T-helper 1 cell treated with Interleukin-12 subunit alpha and Interleukin-12 subunit beta and Interleukin-4 antibody, amounts not matched to agents 30 μg/mL and 1 μg/mL, for 36 hours (primary cell): ENCODE results near the gene SIRPA.

Experiments
- H3K27ac Mint-ChIP-seq: one replicate; pipeline ENCODE4 v1.8.0; 2021; ENCODE audit warnings: mild to moderate bottlenecking, mixed read lengths
- H3K27me3 Mint-ChIP-seq: one replicate; pipeline ENCODE4 v1.8.0; 2021; ENCODE audit warnings: low read depth, mixed read lengths
- H3K36me3 Mint-ChIP-seq: one replicate; pipeline ENCODE4 v1.8.0; 2021; ENCODE audit warnings: low read depth, mixed read lengths
- H3K4me1 Mint-ChIP-seq: one replicate; pipeline ENCODE4 v1.8.0; 2021; ENCODE audit warnings: low read depth, mixed read lengths
- H3K4me3 Mint-ChIP-seq: one replicate; pipeline ENCODE4 v1.8.0; 2021; ENCODE audit warnings: mild to moderate bottlenecking, moderate library complexity, mixed read lengths
- H3K9me3 Mint-ChIP-seq: one replicate; pipeline ENCODE4 v1.8.0; 2021; ENCODE audit warnings: mixed read lengths

SIRPA gene

DNA sequence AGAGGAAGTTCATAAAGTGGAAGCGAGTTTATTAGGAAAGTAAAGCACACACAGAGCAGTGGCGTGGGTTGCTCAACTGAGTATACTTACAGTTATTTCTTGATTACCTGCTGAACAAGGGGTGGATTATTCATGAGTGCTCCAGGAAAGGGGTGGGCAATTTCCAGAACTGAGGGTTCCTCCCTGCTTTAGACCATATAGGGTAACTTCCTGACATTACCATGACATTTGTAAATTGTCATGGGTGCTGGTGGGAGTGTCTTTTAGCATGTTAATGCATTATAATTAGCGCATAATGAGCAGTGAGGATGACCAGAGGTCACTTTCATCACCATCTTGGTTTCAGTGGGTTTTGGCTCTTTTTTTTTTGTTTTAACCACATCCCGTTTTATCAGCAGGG, 68.9 kb downstream of the SIRPA start:
- H3K4me3 Mint-ChIP-seq = no peak overlapping the region
- no peak overlapping the region for H3K27ac Mint-ChIP-seq
- H3K9me3 Mint-ChIP-seq = no peaks in the 10 kb centered on the region
- no peaks in the 10 kb centered on the region for H3K36me3 Mint-ChIP-seq
- peaks cover 6% of the 10 kb centered on the region for H3K4me1 Mint-ChIP-seq
- peaks cover 29% of the 10 kb centered on the region for H3K27me3 Mint-ChIP-seq

DNA sequence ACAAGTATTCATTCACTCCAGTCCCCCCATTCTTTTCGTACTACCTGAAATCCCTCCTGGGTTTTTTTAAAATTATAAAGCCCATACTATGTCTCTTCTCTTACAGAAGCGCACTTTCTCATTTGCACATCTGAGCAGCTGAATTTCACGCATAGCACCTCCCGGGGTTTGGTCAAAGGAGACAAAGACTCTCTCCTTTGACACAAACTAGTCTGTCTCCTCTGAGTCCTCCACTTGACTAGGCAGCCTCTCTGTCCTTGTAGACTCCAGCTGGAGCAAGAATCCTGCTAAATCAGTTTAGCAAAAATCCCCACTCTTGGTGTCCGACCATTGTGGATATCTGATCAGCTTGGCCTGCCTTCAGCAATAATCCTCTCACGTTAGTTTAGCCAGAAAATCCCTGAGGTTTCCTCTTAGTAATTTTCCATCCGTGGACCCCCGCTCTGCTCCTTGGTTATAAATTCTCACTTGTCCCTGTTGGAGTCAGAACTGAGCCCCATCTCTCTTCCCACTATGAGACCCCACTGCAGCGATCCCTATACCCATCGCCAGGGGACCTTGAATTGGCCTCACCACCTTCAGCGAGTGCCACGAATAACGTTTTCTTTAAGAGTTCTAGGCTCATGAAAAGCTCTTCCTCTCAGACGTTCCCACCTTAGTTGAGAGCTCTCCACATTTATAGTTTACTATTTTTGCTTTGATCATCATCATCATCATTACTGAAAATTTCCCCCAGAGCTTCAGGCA, 69.6 kb downstream of the SIRPA start:
- Mint-ChIP-seq H3K27ac (no peak overlapping the region), H3K27me3 (peaks cover 23% of the 10 kb centered on the region), H3K9me3 (no peaks in the 10 kb centered on the region), H3K4me3 (peak overlapping the region; percentile 43), H3K36me3 (no peaks in the 10 kb centered on the region), H3K4me1 (peaks cover 6% of the 10 kb centered on the region)

DNA sequence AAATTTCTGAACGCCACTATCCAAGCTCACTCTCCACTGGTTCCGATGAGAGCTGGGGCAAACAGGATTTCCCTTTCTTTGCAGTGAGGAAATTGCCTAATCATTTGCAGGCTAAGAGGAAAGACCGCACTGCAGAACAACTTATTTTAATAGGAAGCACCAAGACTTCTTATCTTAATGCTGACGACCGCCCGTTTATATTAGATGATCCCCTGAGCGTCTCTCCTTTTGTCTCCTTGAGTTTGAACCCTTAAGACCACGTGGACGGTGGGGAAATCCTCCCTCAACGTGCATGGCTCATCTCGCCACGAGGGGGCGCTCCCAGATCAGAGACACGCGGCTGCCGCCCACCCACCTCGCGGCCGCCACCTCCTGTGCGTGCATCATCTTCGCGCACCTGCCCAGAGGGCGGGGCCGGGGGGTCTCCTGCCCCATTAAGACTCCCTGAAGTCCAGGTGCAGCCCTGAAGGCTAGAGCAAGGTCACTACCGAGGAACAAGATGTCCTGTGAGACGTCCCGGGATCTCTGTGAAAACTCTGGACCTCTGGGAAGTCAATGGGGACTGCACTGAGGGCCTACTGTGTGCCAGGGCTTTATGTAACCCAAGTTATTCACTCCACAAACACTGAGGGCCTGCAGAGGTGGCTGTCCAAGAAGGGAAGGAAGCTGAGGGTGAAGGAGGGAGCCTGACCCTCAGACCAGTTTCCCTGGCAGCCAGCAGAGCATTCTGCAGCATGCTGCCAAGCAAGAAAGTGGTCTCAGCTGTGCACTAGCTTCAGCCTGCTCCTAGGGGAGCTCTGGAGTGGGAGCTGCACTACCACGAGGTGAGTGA, 70.5 kb downstream of the SIRPA start:
- Mint-ChIP-seq H3K27ac (no peak overlapping the region), H3K36me3 (no peaks in the 10 kb centered on the region), H3K9me3 (no peaks in the 10 kb centered on the region), H3K27me3 (peaks cover 24% of the 10 kb centered on the region), H3K4me1 (peaks cover 6% of the 10 kb centered on the region), H3K4me3 (peak overlapping the region; percentile 43)

DNA sequence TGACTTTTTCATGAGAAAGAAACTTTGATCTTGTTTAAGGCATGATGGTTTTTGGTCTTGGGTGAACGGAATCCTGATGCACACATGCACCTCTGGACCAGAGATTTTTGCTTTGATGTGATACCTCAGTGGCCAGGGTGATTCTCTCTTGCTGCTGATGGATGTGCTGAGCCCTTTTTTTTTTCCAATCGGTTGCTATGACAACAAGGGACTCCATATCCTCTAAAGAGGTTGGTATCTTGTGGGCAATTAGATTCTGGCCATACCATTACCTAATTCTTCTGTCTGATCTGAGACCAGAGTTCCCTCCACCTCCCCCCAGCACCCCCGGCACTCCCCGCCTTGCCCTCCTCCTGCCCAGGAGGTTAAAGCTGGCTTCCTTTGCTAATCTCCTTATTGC, 73.8 kb downstream of the SIRPA start:
- no peaks in the 10 kb centered on the region for H3K9me3 Mint-ChIP-seq
- no peaks in the 10 kb centered on the region for H3K36me3 Mint-ChIP-seq
- no peak overlapping the region for H3K27ac Mint-ChIP-seq
- peaks cover 6% of the 10 kb centered on the region for H3K4me1 Mint-ChIP-seq
- peaks cover 16% of the 10 kb centered on the region for H3K27me3 Mint-ChIP-seq
- no peak overlapping the region for H3K4me3 Mint-ChIP-seq

DNA sequence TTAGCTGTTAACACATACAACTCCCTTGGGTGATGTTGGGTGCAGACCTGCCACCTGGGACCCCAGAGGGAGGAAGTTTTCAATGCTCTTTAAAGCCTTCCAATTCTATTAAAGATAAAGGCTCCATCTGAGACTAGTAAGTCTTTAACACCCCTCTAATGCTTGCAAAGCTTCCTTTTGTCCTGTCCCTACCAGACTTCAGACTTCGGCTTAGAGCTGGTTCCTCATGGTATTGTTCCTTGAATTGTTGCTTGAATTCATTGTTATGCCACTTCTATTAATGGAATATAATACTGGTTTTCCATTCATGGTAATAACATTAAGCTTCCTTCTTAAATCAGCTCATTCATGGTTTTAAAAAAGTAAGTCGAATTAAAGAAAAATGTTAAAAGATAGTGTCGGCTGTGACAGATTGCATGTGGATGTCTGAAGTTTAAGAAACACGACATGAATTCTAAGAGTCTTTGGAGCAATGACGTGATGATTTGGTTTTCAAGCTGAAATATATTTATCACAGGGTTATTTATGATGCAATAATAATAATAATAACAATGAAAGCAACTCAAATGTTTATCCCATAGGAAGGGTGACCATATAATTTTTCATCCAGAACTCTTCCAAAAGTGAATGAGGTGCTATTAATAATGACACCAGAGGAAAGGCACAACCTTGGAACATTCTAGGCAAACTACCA, 76.8 kb downstream of the SIRPA start:
- no peaks in the 10 kb centered on the region for H3K4me1 Mint-ChIP-seq
- no peak overlapping the region for H3K27ac Mint-ChIP-seq
- peaks cover 11% of the 10 kb centered on the region for H3K27me3 Mint-ChIP-seq
- no peak overlapping the region for H3K4me3 Mint-ChIP-seq
- no peaks in the 10 kb centered on the region for H3K36me3 Mint-ChIP-seq
- H3K9me3 Mint-ChIP-seq = no peaks in the 10 kb centered on the region

DNA sequence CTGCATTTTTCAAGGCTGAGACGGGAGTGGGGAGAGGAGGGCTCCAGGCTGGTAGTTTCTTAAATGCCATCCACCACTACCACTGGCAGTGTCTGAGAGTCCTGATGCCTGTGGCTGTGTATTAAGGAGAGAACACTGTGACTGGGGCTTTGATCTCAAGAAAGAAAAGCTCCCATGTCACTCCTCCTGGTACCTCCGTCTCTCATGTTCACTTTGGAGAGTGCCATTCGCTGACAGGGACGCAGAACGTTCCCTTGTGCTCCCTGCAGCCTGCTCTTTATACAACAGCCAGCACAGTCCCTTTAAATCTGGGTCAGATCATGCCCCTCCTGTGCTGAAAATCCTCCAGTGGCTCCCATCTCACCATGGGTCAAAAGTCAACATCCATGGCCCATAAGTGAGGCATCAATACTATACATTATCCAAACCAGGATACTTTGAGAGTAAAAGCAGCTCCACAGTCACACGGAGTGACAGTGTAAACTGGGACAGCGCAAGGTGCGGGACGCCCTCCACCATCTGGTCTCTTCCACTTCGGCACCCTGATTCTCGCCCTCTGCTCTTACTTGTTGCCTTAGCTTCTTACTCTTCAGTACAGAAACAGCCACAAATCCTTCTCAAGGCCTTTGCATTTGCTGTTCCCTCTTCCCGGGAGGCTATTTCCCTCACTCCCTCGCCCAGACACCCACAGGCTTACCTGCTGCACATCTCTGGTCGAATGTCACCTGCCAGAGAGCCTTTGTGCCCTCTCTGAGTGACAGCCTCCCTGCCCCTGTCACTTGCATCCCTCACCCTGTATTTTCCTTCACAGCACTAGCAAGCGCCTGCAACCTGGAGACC, 78.6 kb downstream of the SIRPA start:
- peaks cover 20% of the 10 kb centered on the region for H3K27me3 Mint-ChIP-seq
- no peak overlapping the region for H3K4me3 Mint-ChIP-seq

DNA sequence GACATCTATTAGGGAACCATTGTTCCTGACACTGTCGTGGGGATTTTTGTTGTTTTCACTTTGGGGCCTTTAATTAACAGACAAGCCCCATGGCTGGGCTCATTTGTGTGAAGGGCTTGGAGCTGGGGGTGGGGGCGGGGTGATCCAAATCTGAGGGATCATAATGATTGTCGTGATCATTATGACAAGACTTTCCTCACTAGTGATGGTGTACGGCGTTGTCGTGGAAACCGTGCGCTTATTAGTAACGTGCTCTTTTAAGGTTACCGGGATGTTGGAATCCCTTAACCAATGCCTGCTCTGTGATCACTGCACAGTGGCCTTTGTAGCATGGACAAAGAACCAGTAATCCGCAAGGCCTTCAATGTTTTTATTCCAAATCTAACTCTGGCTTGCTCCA, 80.1 kb downstream of the SIRPA start:
- Mint-ChIP-seq H3K27me3 (peaks cover 20% of the 10 kb centered on the region), H3K4me1 (no peaks in the 10 kb centered on the region), H3K36me3 (no peaks in the 10 kb centered on the region), H3K27ac (no peak overlapping the region), H3K4me3 (no peak overlapping the region), H3K9me3 (no peaks in the 10 kb centered on the region)

More for the DNA sequence above, 78.6 kb downstream of the SIRPA start:
- no peaks in the 10 kb centered on the region for H3K4me1 Mint-ChIP-seq
- no peaks in the 10 kb centered on the region for H3K9me3 Mint-ChIP-seq
- no peak overlapping the region for H3K27ac Mint-ChIP-seq
- no peaks in the 10 kb centered on the region for H3K36me3 Mint-ChIP-seq

DNA sequence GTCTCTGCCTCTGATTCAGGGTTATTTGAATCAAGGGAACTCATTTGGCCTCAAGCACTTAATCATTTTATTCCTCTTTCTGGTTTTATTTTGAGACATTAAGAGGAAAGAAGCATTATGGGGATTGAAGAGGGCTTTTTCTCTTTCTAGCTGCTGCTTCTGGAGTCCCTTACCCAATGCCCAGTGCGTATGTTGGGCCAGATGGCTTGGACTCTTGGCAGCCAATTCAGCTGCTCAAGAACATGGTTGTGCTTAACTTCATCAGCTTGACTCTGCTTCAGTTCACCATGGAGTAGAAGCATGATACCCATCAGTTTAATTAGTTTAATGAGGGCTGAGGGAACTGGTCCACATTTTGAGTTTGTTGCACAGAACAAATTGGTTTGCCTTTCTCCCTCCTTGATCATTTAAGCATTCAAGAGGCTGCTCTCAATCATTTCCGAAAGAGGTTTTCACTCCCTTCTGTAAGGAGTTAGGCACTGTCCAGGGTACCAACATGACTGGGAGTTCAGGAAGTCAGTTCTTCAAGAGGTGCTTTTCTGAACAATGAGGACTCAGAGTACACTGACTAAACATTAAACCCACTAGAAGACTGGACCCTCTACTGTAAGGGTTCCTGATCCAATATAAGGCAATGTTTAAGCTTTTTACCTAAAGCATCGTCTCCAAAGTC, 84.0 kb downstream of the SIRPA start:
- H3K27me3 Mint-ChIP-seq = peaks cover 9% of the 10 kb centered on the region
- H3K9me3 Mint-ChIP-seq = no peaks in the 10 kb centered on the region
- H3K36me3 Mint-ChIP-seq = no peaks in the 10 kb centered on the region
- H3K27ac Mint-ChIP-seq = no peak overlapping the region
- no peaks in the 10 kb centered on the region for H3K4me1 Mint-ChIP-seq
- no peak overlapping the region for H3K4me3 Mint-ChIP-seq

DNA sequence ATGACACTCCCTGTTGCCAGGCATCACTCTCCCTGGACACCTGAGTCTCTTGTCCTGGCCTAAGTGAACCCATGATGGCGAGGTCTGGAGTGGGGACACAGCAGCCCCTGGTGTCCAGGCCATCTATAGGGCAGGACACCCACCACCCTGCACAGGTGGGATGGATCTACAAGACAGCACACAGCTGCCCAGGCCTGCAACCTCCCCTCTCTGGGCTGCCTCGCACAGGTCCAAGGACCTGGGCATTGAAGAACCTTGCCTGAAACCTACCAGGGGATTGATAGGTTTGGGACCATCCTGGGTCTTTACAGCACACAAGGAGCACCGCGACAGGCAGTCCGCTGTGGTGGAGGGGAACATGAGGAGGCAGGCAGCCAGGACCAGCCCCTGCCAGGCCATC, 87.5 kb downstream of the SIRPA start:
- Mint-ChIP-seq H3K9me3 (no peaks in the 10 kb centered on the region), H3K27me3 (peaks cover 10% of the 10 kb centered on the region), H3K36me3 (no peaks in the 10 kb centered on the region), H3K27ac (no peak overlapping the region), H3K4me3 (no peak overlapping the region), H3K4me1 (no peaks in the 10 kb centered on the region)

DNA sequence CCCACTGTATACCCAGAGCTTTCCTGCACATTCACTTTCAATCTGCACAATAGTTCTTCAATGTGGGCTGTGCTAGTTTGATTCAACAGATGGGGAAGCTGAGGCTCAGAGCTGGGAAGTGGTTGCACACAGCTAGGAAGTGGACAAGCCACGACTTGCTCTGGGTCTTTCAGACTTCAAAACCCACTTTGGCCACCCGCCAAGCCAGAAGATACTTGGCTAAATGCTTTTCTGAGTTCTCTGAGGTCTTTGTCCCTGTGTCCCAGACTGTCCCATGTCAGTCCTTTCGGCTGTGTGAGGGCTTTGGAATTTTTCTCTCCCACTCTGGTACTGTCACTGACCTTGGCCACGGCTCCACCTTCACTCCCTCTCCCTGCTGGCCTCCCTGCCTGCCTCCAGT, 88.1 kb downstream of the SIRPA start:
- Mint-ChIP-seq H3K36me3 (no peaks in the 10 kb centered on the region), H3K4me3 (no peak overlapping the region), H3K27ac (no peak overlapping the region), H3K27me3 (peaks cover 9% of the 10 kb centered on the region), H3K9me3 (no peaks in the 10 kb centered on the region), H3K4me1 (no peaks in the 10 kb centered on the region)

DNA sequence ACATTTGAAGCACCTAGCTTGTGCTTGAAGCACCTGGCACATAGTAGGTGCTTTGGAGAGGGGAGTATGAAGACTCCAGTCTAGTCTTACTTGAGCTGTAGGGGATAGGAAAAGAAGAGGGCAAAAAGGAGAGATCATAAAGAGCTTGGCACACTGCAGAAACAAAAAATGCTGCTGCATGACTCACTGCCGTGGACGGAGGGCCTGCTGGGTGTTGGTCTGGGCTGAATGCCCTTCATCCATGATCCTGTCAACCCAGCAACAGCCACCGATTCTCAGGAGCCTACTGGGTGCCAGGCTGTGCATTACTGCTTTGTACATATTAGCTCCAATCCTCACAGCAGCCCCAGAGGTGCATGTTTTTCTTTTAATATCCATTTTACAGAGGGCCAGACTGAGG, 92.6 kb downstream of the SIRPA start:
- Mint-ChIP-seq H3K36me3 (no peaks in the 10 kb centered on the region), H3K27me3 (peaks cover 15% of the 10 kb centered on the region), H3K4me3 (no peak overlapping the region), H3K4me1 (no peaks in the 10 kb centered on the region), H3K9me3 (no peaks in the 10 kb centered on the region), H3K27ac (no peak overlapping the region)
